SK-N-SH (cell line): Measurements from ENCODE around the gene ZNF469. TPM values are rescaled to one million over a fixed set of nuclear protein-coding genes. Genes with fewer than 3 reads are reported as not detected.

Source experiments
- CTCF ChIA-PET: fragments of 300-600, 350-600 bp; formaldehyde crosslinking; extraction: SDS; loops from one replicate; lab custom pipeline; 2021; lab: Yijun Ruan, JAX
- POLR2A ChIA-PET: fragments of 350-600 bp; sonication (Branson Sonifier 250); formaldehyde crosslinking; extraction: SDS; loops from one replicate; lab custom pipeline; 2020; ENCODE audit warnings: antibody characterized with exemption, inconsistent platforms; lab: Yijun Ruan, JAX
- DNase-seq: peaks from one replicate; pipeline ENCODE4 v3.0.0; 2012
- H2AFZ ChIP-seq: fragments of 200-600 bp; sonication (generic); 2 replicates; pipeline ENCODE4 v1.8.1; 2016; ENCODE audit warnings: antibody characterized with exemption, mild to moderate bottlenecking, low read depth
- H3F3A ChIP-seq: fragments of 200-600 bp; sonication (generic); replicated peaks from 2 replicates; pipeline ENCODE3; 2016; ENCODE audit warnings: antibody characterized with exemption, mild to moderate bottlenecking; ENCODE audit not compliant: insufficient read depth
- H3K27ac ChIP-seq, 2 experiments: fragments of 200-500 bp in 1 of 2; fragments of 200-600 bp in 1 of 2; sonication (Bioruptor generic) in 1 of 2; sonication (generic), shearing (Covaris generic) in 1 of 2; 2 replicates each; pipeline versions ENCODE4 v1.5.1 to v1.6.1; 2014 to 2016; ENCODE audit warnings: low read depth in 2 of 2, inconsistent platforms in 1 of 2, low read length in 1 of 2, mild to moderate bottlenecking in 1 of 2, mixed read lengths in 1 of 2
- H3K27me3 ChIP-seq: fragments of 200-600 bp; sonication (generic), shearing (Covaris generic); 2 replicates; pipeline ENCODE4 v1.6.1; 2016; ENCODE audit warnings: mixed run types; ENCODE audit not compliant: insufficient read depth
- H3K36me3 ChIP-seq, 2 experiments: fragments of 200-500 bp in 1 of 2; fragments of 200-600 bp in 1 of 2; sonication (Bioruptor generic) in 1 of 2; sonication (generic) in 1 of 2; replicated peaks in 1 of 2; 2 replicates each; pipeline versions ENCODE3 to v1.5.1; 2014 to 2016; ENCODE audit warnings: low read length in 1 of 2, mild to moderate bottlenecking in 1 of 2; ENCODE audit not compliant: insufficient read depth in 2 of 2, control insufficient read depth in 1 of 2
- H3K4me1 ChIP-seq, 2 experiments: fragments of 200-500 bp in 1 of 2; fragments of 200-600 bp in 1 of 2; sonication (Bioruptor generic) in 1 of 2; sonication (generic), shearing (Covaris generic) in 1 of 2; 2 replicates each; pipeline versions ENCODE4 v1.5.1 to v1.6.1; 2014 to 2016; ENCODE audit warnings: low read depth in 1 of 2, low read length in 1 of 2, mixed run types in 1 of 2; ENCODE audit not compliant: insufficient read depth in 2 of 2, control insufficient read depth in 1 of 2
- H3K4me2 ChIP-seq: fragments of 200-600 bp; sonication (generic), shearing (Covaris generic); 2 replicates; pipeline ENCODE4 v1.6.1; 2017; ENCODE audit warnings: mixed run types
- H3K4me3 ChIP-seq, 2 experiments: fragments of 200-500 bp in 1 of 2; fragments of 200-600 bp in 1 of 2; sonication (Bioruptor generic) in 1 of 2; sonication (generic), shearing (Covaris generic) in 1 of 2; 2 replicates each; pipeline versions ENCODE4 v1.5.1 to v1.8.1; 2014 to 2016; ENCODE audit warnings: low read depth in 2 of 2, inconsistent platforms in 1 of 2, low read length in 1 of 2, mild to moderate bottlenecking in 1 of 2, mixed read lengths in 1 of 2, moderate library complexity in 1 of 2
- H3K79me2 ChIP-seq: fragments of 200-600 bp; sonication (generic); 2 replicates; pipeline ENCODE4 v1.8.1; 2017; ENCODE audit warnings: mild to moderate bottlenecking; ENCODE audit not compliant: insufficient read depth
- H3K9ac ChIP-seq: fragments of 200-600 bp; sonication (generic); 2 replicates; pipeline ENCODE4 v1.6.1; 2017; ENCODE audit warnings: mixed run types
- H3K9me2 ChIP-seq: fragments of 200-600 bp; sonication (generic); 2 replicates; pipeline ENCODE4 v1.6.1; 2017; ENCODE audit warnings: mixed run types
- H3K9me3 ChIP-seq: fragments of 200-600 bp; sonication (generic); 2 replicates; pipeline ENCODE4 v1.6.1; 2017; ENCODE audit warnings: mixed run types, mild to moderate bottlenecking, moderate library complexity
- H4K20me1 ChIP-seq: fragments of 200-600 bp; sonication (generic); 2 replicates; pipeline ENCODE4 v1.6.1; 2017; ENCODE audit warnings: mild to moderate bottlenecking, mixed run types; ENCODE audit not compliant: insufficient read depth
- ELF1 ChIP-seq: IDR thresholded peaks from 2 replicates; pipeline ENCODE4 v1.4.0; 2012
- EP300 ChIP-seq, 2 experiments: IDR thresholded peaks; 2 replicates each; pipeline versions ENCODE4 v1.4.0 to v1.6.1; 2012; ENCODE audit warnings: borderline replicate concordance in 1 of 2, low read depth in 1 of 2, low read length in 1 of 2
- FOSL2 ChIP-seq: IDR thresholded peaks from 2 replicates; pipeline ENCODE4 v1.4.0; 2012; ENCODE audit warnings: low read depth, mild to moderate bottlenecking, moderate library complexity, borderline replicate concordance
- FOXM1 ChIP-seq: IDR thresholded peaks from 2 replicates; pipeline ENCODE4 v1.4.0; 2012; ENCODE audit warnings: low read depth, mild to moderate bottlenecking
- GABPA ChIP-seq: IDR thresholded peaks from 2 replicates; pipeline ENCODE4 v1.4.0; 2012; ENCODE audit warnings: low read depth, mild to moderate bottlenecking
- GATA2 ChIP-seq: sonication (generic); formaldehyde crosslinking; IDR thresholded peaks from 2 replicates; pipeline ENCODE4 v1.5.0; 2020; ENCODE audit warnings: mild to moderate bottlenecking, missing genetic modification reagents
- JUND ChIP-seq: IDR thresholded peaks from 2 replicates; pipeline ENCODE4 v1.4.0; 2012
- MEF2A ChIP-seq: IDR thresholded peaks from 2 replicates; pipeline ENCODE4 v1.4.0; 2012; ENCODE audit warnings: low read depth, borderline replicate concordance
- MXI1 ChIP-seq: IDR thresholded peaks from 2 replicates; pipeline ENCODE4 v1.6.1; 2012; ENCODE audit warnings: mild to moderate bottlenecking, low read depth, low read length, improper control_type of control experiment
- NFIC ChIP-seq: IDR thresholded peaks from 2 replicates; pipeline ENCODE4 v1.4.0; 2012; ENCODE audit warnings: borderline replicate concordance
- POLR2AphosphoS5 ChIP-seq: IDR thresholded peaks from 2 replicates; pipeline ENCODE4 v1.6.1; 2012; ENCODE audit warnings: low read depth, low read length
- RXRA ChIP-seq: IDR thresholded peaks from 2 replicates; pipeline ENCODE4 v1.4.0; 2012; ENCODE audit warnings: low read depth, mild to moderate bottlenecking, borderline replicate concordance
- SIN3A ChIP-seq: IDR thresholded peaks from 2 replicates; pipeline ENCODE4 v1.6.1; 2012; ENCODE audit warnings: low read depth, mild to moderate bottlenecking, low read length, moderate library complexity, borderline replicate concordance
- SMC3 ChIP-seq: IDR thresholded peaks from 2 replicates; pipeline ENCODE4 v1.6.1; 2012; ENCODE audit warnings: low read depth, low read length, improper control_type of control experiment
- TAF1 ChIP-seq: IDR thresholded peaks from 2 replicates; pipeline ENCODE4 v1.6.1; 2012; ENCODE audit warnings: low read depth, mild to moderate bottlenecking, low read length, moderate library complexity, borderline replicate concordance
- WGBS: methylation state at CpG from one replicate; pipeline ENCODE4 v1.1.6; 2017; ENCODE audit warnings: low lambda C conversion rate; 5-methylcytosine and 5-hydroxymethylcytosine counted together
- polyA plus RNA-seq, 3 experiments: library from polyadenylated mRNA; depleted of rRNA; stranded (reverse); fragments of >200 nt; gene quantifications; 2 replicates each; pipeline ENCODE4 v1.2.3, GENCODE V29; 2012
- TF ChIP-seq, protein P1 (sequence below): IDR thresholded peaks from 2 replicates; pipeline ENCODE4 v1.6.1; 2012; ENCODE audit warnings: mild to moderate bottlenecking, low read depth, low read length, moderate library complexity
- TF ChIP-seq, protein P2 (sequence below): fragments of 150-350 bp; IDR thresholded peaks from 2 replicates; pipeline ENCODE4 v1.6.1; 2017; ENCODE audit warnings: antibody characterized with exemption, low read length, low read depth, borderline replicate concordance
- TF ChIP-seq, protein P3 (sequence below): IDR thresholded peaks from 2 replicates; pipeline ENCODE4 v1.4.0; 2012; ENCODE audit warnings: low read depth
- TF ChIP-seq, protein P4 (sequence below): IDR thresholded peaks from 2 replicates; pipeline ENCODE4 v1.4.0; 2012; ENCODE audit warnings: low read depth, borderline replicate concordance
- TF ChIP-seq, protein P5 (sequence below): fragments of 200-600 bp; sonication (generic); IDR thresholded peaks from 2 replicates; pipeline ENCODE4 v1.6.1; 2017; ENCODE audit warnings: antibody characterized with exemption, mild to moderate bottlenecking, moderate library complexity
- TF ChIP-seq, protein P6 (sequence below): fragments of 150-350 bp; IDR thresholded peaks from 2 replicates; pipeline ENCODE4 v1.6.1; 2016; ENCODE audit warnings: mild to moderate bottlenecking, low read depth, low read length

The ZNF469 gene
- polyA plus RNA-seq, 1 of the 3 experiments (the other 2 are of a cell fraction), result 0.56 TPM

DNA sequence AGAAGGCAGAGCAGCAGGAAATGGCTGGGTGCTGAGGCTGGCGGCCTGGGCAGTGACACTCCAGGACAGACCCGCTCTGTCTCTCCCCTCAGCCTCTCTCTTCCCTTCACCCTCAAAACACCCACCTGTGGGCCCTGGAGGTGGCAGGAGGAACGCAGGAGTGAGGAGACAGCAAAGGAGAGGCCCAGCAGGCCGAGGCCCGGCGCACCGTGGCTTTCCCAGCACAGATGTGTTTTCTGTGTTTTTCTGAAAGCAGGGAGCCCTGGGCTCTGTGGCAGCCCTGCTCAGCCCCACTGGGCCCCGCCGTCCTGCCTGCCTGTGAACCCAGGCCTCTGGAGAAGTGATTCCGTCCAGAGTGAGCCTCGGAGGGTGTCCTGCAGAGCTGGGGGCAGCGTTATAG lies 30.5 kb downstream of the ZNF469 start:
- CTCF ChIA-PET, result no interaction called here
- Histone ChIP-seq H3K36me3 (no peaks in the 10 kb centered on the region), H3K9me3 (no peaks in the 10 kb centered on the region), H3K27ac (no peak overlapping the region), H4K20me1 (0 out of 2 replicates have a peak, but pooled peaks cover 12% of the 10 kb centered on the region), H3K79me2 (no peaks in the 10 kb centered on the region), H3K4me3 (no peak overlapping the region), H2AFZ (no peak overlapping the region), H3K4me2 (no peak overlapping the region), H3K9me2 (no peaks in the 10 kb centered on the region), H3F3A (no peaks in the 10 kb centered on the region), H3K27me3 (no peaks in the 10 kb centered on the region), H3K4me1 (peaks cover 0 to 14% of the 10 kb centered on the region in 2 experiments; a peak in 1 of 4 replicates), H3K9ac (no peak overlapping the region)
- POLR2A ChIA-PET, result no interaction called here
- 92% methylated on average over 9 of the region's 12 CpGs for WGBS
- no peak for DNase-seq
- no peak for TF ChIP-seq POLR2AphosphoS5
- TF ChIP-seq RXRA, result no peak
- no peak for TF ChIP-seq ELF1
- no peak for TF ChIP-seq MEF2A
- no peak for TF ChIP-seq TAF1
- TF ChIP-seq FOSL2, result no peak
- no peak for TF ChIP-seq SMC3
- no peak for TF ChIP-seq GATA2
- TF ChIP-seq, protein P1, sequence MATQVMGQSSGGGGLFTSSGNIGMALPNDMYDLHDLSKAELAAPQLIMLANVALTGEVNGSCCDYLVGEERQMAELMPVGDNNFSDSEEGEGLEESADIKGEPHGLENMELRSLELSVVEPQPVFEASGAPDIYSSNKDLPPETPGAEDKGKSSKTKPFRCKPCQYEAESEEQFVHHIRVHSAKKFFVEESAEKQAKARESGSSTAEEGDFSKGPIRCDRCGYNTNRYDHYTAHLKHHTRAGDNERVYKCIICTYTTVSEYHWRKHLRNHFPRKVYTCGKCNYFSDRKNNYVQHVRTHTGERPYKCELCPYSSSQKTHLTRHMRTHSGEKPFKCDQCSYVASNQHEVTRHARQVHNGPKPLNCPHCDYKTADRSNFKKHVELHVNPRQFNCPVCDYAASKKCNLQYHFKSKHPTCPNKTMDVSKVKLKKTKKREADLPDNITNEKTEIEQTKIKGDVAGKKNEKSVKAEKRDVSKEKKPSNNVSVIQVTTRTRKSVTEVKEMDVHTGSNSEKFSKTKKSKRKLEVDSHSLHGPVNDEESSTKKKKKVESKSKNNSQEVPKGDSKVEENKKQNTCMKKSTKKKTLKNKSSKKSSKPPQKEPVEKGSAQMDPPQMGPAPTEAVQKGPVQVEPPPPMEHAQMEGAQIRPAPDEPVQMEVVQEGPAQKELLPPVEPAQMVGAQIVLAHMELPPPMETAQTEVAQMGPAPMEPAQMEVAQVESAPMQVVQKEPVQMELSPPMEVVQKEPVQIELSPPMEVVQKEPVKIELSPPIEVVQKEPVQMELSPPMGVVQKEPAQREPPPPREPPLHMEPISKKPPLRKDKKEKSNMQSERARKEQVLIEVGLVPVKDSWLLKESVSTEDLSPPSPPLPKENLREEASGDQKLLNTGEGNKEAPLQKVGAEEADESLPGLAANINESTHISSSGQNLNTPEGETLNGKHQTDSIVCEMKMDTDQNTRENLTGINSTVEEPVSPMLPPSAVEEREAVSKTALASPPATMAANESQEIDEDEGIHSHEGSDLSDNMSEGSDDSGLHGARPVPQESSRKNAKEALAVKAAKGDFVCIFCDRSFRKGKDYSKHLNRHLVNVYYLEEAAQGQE, result no peak
- no peak for TF ChIP-seq GABPA
- TF ChIP-seq, protein P2, sequence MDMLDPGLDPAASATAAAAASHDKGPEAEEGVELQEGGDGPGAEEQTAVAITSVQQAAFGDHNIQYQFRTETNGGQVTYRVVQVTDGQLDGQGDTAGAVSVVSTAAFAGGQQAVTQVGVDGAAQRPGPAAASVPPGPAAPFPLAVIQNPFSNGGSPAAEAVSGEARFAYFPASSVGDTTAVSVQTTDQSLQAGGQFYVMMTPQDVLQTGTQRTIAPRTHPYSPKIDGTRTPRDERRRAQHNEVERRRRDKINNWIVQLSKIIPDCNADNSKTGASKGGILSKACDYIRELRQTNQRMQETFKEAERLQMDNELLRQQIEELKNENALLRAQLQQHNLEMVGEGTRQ, result no peak
- TF ChIP-seq, protein P3, sequence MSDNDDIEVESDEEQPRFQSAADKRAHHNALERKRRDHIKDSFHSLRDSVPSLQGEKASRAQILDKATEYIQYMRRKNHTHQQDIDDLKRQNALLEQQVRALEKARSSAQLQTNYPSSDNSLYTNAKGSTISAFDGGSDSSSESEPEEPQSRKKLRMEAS, result no peak

DNA sequence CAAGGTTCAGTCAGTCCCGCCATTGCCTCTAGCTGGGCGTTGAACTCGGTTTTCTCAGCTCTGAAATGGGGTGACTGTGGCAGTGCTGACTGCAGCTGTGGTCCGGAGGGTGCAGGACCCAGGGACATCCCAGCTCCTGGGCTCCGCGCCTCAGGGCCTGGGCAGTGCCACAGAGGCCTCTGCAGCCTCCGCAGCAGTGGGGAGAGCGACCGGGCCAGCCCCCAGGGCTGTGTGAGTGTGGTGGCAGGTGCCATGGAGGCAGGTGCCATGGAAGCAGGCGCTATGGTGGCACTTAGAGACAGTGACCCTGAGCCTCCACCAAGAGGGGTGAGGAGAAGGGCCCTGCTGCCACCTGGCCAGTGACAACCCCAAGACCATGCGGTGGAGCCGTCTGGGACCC lies 30.9 kb downstream of the ZNF469 start:
- Histone ChIP-seq H3K4me1 (peaks cover 0 to 17% of the 10 kb centered on the region in 2 experiments; a peak in 1 of 4 replicates), H3K9me3 (no peaks in the 10 kb centered on the region), H3F3A (no peaks in the 10 kb centered on the region), H3K27ac (no peak overlapping the region), H3K4me3 (no peak overlapping the region), H3K9me2 (no peaks in the 10 kb centered on the region), H3K36me3 (no peaks in the 10 kb centered on the region), H3K27me3 (no peaks in the 10 kb centered on the region), H3K79me2 (no peaks in the 10 kb centered on the region), H4K20me1 (0 out of 2 replicates have a peak, but pooled peaks cover 13% of the 10 kb centered on the region), H2AFZ (no peak overlapping the region), H3K9ac (no peak overlapping the region), H3K4me2 (no peak overlapping the region)
- 100% methylated on average over 2 of the region's 12 CpGs for WGBS
- no peak for DNase-seq
- ChIA-PET POLR2A (no interaction called here), CTCF (interaction anchor here (1.0 kb wide), 1 partner anchor 48 kb away, joined by 3 read pairs; no protein-coding TSS in a partner anchor)
- TF ChIP-seq GABPA (no peak), NFIC (no peak), FOXM1 (no peak), JUND (no peak), SIN3A (no peak), MXI1 (no peak), POLR2AphosphoS5 (no peak), EP300 (IDR thresholded peaks at IDR 0.05; ENCODE audit: borderline replicate concordance in 1 of 2, low read depth in 1 of 2, low read length in 1 of 2) (no peak)
- TF ChIP-seq, protein P4, sequence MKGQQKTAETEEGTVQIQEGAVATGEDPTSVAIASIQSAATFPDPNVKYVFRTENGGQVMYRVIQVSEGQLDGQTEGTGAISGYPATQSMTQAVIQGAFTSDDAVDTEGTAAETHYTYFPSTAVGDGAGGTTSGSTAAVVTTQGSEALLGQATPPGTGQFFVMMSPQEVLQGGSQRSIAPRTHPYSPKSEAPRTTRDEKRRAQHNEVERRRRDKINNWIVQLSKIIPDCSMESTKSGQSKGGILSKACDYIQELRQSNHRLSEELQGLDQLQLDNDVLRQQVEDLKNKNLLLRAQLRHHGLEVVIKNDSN, result no peak
- TF ChIP-seq, protein P5, sequence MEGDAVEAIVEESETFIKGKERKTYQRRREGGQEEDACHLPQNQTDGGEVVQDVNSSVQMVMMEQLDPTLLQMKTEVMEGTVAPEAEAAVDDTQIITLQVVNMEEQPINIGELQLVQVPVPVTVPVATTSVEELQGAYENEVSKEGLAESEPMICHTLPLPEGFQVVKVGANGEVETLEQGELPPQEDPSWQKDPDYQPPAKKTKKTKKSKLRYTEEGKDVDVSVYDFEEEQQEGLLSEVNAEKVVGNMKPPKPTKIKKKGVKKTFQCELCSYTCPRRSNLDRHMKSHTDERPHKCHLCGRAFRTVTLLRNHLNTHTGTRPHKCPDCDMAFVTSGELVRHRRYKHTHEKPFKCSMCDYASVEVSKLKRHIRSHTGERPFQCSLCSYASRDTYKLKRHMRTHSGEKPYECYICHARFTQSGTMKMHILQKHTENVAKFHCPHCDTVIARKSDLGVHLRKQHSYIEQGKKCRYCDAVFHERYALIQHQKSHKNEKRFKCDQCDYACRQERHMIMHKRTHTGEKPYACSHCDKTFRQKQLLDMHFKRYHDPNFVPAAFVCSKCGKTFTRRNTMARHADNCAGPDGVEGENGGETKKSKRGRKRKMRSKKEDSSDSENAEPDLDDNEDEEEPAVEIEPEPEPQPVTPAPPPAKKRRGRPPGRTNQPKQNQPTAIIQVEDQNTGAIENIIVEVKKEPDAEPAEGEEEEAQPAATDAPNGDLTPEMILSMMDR, result no peak
- TF ChIP-seq, protein P6, sequence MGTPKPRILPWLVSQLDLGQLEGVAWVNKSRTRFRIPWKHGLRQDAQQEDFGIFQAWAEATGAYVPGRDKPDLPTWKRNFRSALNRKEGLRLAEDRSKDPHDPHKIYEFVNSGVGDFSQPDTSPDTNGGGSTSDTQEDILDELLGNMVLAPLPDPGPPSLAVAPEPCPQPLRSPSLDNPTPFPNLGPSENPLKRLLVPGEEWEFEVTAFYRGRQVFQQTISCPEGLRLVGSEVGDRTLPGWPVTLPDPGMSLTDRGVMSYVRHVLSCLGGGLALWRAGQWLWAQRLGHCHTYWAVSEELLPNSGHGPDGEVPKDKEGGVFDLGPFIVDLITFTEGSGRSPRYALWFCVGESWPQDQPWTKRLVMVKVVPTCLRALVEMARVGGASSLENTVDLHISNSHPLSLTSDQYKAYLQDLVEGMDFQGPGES, result no peak
